ENCODE measurements around the gene NFKB1. TPM values are rescaled to one million over a fixed set of nuclear protein-coding genes. Genes with fewer than 3 reads are reported as not detected.
A peak's percentile ranks its signal among the peaks of the same experiment; 100 is the strongest.

NFKB1 gene
- total RNA-seq, 1 donor from 2014 or later = 18.8 TPM

DNA sequence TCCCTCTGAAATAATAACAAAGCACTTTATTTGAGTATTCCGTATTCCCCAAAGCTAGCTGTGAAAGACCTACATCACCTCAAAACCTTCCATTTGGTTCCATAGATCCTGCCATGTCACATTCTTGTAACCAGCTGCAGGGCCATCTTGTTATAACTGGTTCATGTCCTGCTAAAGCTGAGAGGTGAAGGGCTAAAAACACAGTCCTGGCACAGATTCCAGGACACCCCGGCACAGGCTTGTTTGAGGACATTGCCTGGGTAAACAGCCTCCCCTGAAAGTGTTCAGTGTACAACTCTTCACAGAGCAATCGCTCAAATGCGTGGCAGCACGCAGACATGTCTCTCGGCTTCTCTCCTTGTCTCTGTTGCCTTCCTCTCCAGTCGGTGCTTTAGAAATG lies 130.5 kb downstream of the NFKB1 start:
- Histone ChIP-seq H3K9me3 (ENCODE audit: control insufficient read depth in 3 of 3, low read length in 3 of 3) (no peaks in the 10 kb centered on the region), H3K27ac (ENCODE audit: low read depth, low read length) (no peak overlapping the region), H3K27me3 (ENCODE audit: control insufficient read depth in 3 of 3, insufficient read depth in 3 of 3, low read length in 3 of 3) (no peaks in the 10 kb centered on the region), H3K9ac (ENCODE audit: low read depth in 1 of 3, low read length in 3 of 3) (no peak overlapping the region), H3K4me3 (ENCODE audit: low read length in 3 of 3) (no peak overlapping the region), H3K4me1 (ENCODE audit: control insufficient read depth in 3 of 3, insufficient read depth in 3 of 3, low read length in 3 of 3) (no peaks in the 10 kb centered on the region), H3K36me3 (ENCODE audit: control insufficient read depth in 3 of 3, insufficient read depth in 3 of 3, low read length in 3 of 3) (peaks cover 7 to 19% (median 12%) of the 10 kb centered on the region in 3 donors)

DNA sequence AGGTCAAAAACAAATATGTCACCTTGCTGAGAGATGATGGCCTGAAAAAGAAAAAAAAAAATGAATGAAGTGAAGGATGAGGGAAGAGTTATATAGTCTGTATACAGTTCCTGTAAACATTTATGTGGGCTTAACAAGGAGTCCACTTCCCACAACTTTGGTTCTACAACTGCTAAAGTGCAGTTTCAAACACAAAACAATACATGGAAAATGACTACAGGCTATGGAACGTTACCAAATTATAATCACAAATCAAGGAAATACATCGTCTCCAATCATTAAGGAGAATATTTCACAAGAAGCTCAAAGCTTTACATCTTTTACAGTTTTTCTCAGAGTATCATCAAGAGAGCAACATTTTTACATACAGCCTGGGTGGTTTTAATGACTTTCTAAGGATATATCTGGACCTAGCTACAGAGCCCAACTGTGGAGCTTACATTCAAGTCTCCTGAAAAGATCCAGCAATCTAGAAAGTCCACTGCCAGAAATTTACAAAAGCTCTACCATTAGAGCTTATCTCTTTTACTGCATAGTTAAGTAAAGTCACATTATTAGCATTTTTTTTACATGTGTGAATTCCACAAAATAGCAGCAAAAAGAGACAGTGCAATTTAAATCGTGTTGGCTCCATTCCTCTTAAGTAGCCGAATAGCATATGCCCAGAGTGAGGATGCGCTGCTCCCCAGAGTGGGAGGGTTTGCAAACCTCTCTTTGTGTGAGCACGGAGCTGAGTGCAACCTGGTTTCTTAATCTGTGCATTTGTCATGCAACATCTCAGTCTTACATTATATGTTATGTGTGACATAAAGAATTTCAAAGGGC lies 131.3 kb downstream of the NFKB1 start:
- Histone ChIP-seq H3K4me3 (ENCODE audit: low read length in 3 of 3) (no peak overlapping the region), H3K4me1 (ENCODE audit: control insufficient read depth in 3 of 3, insufficient read depth in 3 of 3, low read length in 3 of 3) (no peaks in the 10 kb centered on the region), H3K9ac (ENCODE audit: low read depth in 1 of 3, low read length in 3 of 3) (no peak overlapping the region), H3K27ac (ENCODE audit: low read depth, low read length) (no peak overlapping the region), H3K27me3 (ENCODE audit: control insufficient read depth in 3 of 3, insufficient read depth in 3 of 3, low read length in 3 of 3) (no peaks in the 10 kb centered on the region), H3K36me3 (ENCODE audit: control insufficient read depth in 3 of 3, insufficient read depth in 3 of 3, low read length in 3 of 3) (peaks cover 7 to 19% (median 16%) of the 10 kb centered on the region in 3 donors), H3K9me3 (ENCODE audit: control insufficient read depth in 3 of 3, low read length in 3 of 3) (no peaks in the 10 kb centered on the region)

- Histone ChIP-seq H3K4me1 (ENCODE audit: control insufficient read depth in 3 of 3, insufficient read depth in 3 of 3, low read length in 3 of 3) (no peaks in the 10 kb centered on the region), H3K27me3 (ENCODE audit: control insufficient read depth in 3 of 3, insufficient read depth in 3 of 3, low read length in 3 of 3) (no peaks in the 10 kb centered on the region), H3K9me3 (ENCODE audit: control insufficient read depth in 3 of 3, low read length in 3 of 3) (no peaks in the 10 kb centered on the region), H3K9ac (ENCODE audit: low read depth in 1 of 3, low read length in 3 of 3) (no peak overlapping the region), H3K27ac (ENCODE audit: low read depth, low read length) (no peak overlapping the region), H3K36me3 (ENCODE audit: control insufficient read depth in 3 of 3, insufficient read depth in 3 of 3, low read length in 3 of 3) (peaks cover 7 to 19% (median 19%) of the 10 kb centered on the region in 3 donors), H3K4me3 (ENCODE audit: low read length in 3 of 3) (no peak overlapping the region)
These were observed 131.9 kb downstream of the NFKB1 start for GRCh38 chr4:102633100-102633499.

DNA sequence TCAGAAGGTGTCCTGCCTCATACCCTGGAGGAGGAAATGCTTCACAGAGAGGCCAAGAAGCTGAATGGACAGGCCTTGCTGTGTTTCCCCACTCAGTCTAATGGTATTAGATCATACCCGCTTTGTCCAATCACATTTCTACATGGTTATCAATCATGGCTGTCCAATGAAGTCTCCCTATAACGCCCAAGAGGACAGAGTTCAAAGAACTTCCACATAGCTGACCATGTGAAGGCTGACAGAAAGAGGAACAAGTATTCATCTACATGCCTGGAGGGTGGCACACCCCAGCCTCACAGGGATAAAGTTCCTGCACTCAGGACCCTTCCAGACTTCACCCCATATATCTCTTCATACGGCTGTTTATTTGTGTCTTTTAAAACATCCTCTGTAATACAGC lies 136.2 kb downstream of the NFKB1 start:
- H3K36me3 ChIP-seq (ENCODE audit: control insufficient read depth in 3 of 3, insufficient read depth in 3 of 3, low read length in 3 of 3) = peaks cover 11 to 23% (median 21%) of the 10 kb centered on the region in 3 donors
- H3K27me3 ChIP-seq (ENCODE audit: control insufficient read depth in 3 of 3, insufficient read depth in 3 of 3, low read length in 3 of 3) = no peaks in the 10 kb centered on the region
- H3K9me3 ChIP-seq (ENCODE audit: control insufficient read depth in 3 of 3, low read length in 3 of 3) = no peaks in the 10 kb centered on the region
- H3K4me1 ChIP-seq (ENCODE audit: control insufficient read depth in 3 of 3, insufficient read depth in 3 of 3, low read length in 3 of 3) = no peaks in the 10 kb centered on the region
- H3K9ac ChIP-seq (ENCODE audit: low read depth in 1 of 3, low read length in 3 of 3) = no peak overlapping the region
- no peak overlapping the region for H3K4me3 ChIP-seq (ENCODE audit: low read length in 3 of 3)
- H3K27ac ChIP-seq (ENCODE audit: low read depth, low read length) = no peak overlapping the region

DNA sequence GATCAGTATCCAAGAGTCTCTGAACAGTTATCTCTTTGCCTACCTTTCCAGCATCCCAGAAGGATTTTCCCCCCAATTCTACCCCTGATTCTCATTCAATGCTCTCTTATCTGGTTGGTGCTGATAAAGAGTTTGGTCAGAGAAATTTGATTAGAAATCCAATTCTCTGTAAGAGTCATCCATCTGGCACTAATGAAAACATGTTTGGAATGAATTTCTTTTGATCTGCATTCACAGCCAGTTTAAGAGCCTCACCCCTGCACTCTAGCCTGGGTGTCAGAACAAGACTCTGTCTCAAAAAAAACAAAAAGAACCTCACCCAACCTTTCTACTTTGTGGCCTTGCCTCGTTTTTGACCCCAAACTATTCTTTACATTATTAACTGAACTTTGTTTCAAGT lies 137.5 kb downstream of the NFKB1 start:
- peaks cover 11 to 21% (median 20%) of the 10 kb centered on the region in 3 donors for H3K36me3 ChIP-seq (ENCODE audit: control insufficient read depth in 3 of 3, insufficient read depth in 3 of 3, low read length in 3 of 3)
- H3K4me1 ChIP-seq (ENCODE audit: control insufficient read depth in 3 of 3, insufficient read depth in 3 of 3, low read length in 3 of 3) = no peaks in the 10 kb centered on the region
- no peaks in the 10 kb centered on the region for H3K27me3 ChIP-seq (ENCODE audit: control insufficient read depth in 3 of 3, insufficient read depth in 3 of 3, low read length in 3 of 3)
- H3K27ac ChIP-seq (ENCODE audit: low read depth, low read length) = no peak overlapping the region
- no peak overlapping the region for H3K4me3 ChIP-seq (ENCODE audit: low read length in 3 of 3)
- no peak overlapping the region for H3K9ac ChIP-seq (ENCODE audit: low read depth in 1 of 3, low read length in 3 of 3)
- no peaks in the 10 kb centered on the region for H3K9me3 ChIP-seq (ENCODE audit: control insufficient read depth in 3 of 3, low read length in 3 of 3)

- no peaks in the 10 kb centered on the region for H3K27me3 ChIP-seq (ENCODE audit: control insufficient read depth in 3 of 3, insufficient read depth in 3 of 3, low read length in 3 of 3)
- peaks cover 9 to 18% (median 15%) of the 10 kb centered on the region in 3 donors for H3K36me3 ChIP-seq (ENCODE audit: control insufficient read depth in 3 of 3, insufficient read depth in 3 of 3, low read length in 3 of 3)
- H3K27ac ChIP-seq (ENCODE audit: low read depth, low read length) = no peak overlapping the region
- no peaks in the 10 kb centered on the region for H3K9me3 ChIP-seq (ENCODE audit: control insufficient read depth in 3 of 3, low read length in 3 of 3)
- H3K4me1 ChIP-seq (ENCODE audit: control insufficient read depth in 3 of 3, insufficient read depth in 3 of 3, low read length in 3 of 3) = no peaks in the 10 kb centered on the region
- no peak overlapping the region for H3K9ac ChIP-seq (ENCODE audit: low read depth in 1 of 3, low read length in 3 of 3)
- no peak overlapping the region for H3K4me3 ChIP-seq (ENCODE audit: low read length in 3 of 3)
These were observed 138.4 kb downstream of the NFKB1 start for GRCh38 chr4:102639598-102639997.

DNA sequence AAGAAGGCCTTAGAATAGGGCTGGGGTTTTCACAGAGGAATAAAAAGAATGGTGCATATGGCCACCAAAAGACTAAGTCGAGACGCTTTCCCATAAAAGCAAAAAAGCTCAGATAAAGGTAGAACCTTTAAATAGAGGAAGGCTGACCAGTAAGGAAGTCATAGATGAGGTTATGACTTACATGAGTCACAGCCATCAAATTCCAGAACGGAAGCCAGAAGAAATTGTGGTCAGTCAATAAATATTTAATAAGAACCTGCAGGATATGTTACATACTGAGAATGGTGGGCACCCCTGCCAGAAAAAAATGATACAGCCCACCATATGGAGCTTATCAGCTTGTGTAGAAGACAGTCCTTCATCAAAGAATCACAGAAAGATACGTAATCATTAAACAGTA lies 139.5 kb downstream of the NFKB1 start:
- no peak overlapping the region for H3K4me3 ChIP-seq (ENCODE audit: low read length in 3 of 3)
- no peaks in the 10 kb centered on the region for H3K27me3 ChIP-seq (ENCODE audit: control insufficient read depth in 3 of 3, insufficient read depth in 3 of 3, low read length in 3 of 3)
- H3K27ac ChIP-seq (ENCODE audit: low read depth, low read length) = no peak overlapping the region
- H3K36me3 ChIP-seq (ENCODE audit: control insufficient read depth in 3 of 3, insufficient read depth in 3 of 3, low read length in 3 of 3) = peaks cover 5 to 17% (median 12%) of the 10 kb centered on the region in 3 donors
- no peak overlapping the region for H3K9ac ChIP-seq (ENCODE audit: low read depth in 1 of 3, low read length in 3 of 3)
- H3K9me3 ChIP-seq (ENCODE audit: control insufficient read depth in 3 of 3, low read length in 3 of 3) = no peaks in the 10 kb centered on the region
- H3K4me1 ChIP-seq (ENCODE audit: control insufficient read depth in 3 of 3, insufficient read depth in 3 of 3, low read length in 3 of 3) = no peaks in the 10 kb centered on the region

DNA sequence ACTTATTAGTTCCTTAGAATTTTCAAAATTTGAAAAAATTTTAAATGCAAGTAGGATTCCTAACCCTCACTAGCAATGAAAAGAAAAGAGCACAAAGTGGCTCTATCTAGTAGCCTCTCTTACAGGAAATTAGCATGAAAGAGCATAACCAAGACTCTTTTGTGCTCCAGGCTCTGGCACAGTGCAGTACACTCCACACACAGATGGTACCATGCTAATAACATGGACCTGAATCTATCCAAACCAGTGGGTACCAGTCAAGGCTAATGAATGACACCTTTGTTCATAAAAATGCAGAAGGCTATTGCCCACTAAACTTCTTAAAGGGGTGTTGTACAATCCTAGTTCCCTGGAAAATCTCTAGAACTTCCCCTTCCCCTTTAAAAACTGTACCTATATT lies 140.6 kb downstream of the NFKB1 start:
- Histone ChIP-seq H3K27me3 (ENCODE audit: control insufficient read depth in 3 of 3, insufficient read depth in 3 of 3, low read length in 3 of 3) (no peaks in the 10 kb centered on the region), H3K9ac (ENCODE audit: low read depth in 1 of 3, low read length in 3 of 3) (no peak overlapping the region), H3K27ac (ENCODE audit: low read depth, low read length) (peak overlapping the region; percentile 45), H3K4me3 (ENCODE audit: low read length in 3 of 3) (no peak overlapping the region), H3K9me3 (ENCODE audit: control insufficient read depth in 3 of 3, low read length in 3 of 3) (no peaks in the 10 kb centered on the region), H3K4me1 (ENCODE audit: control insufficient read depth in 3 of 3, insufficient read depth in 3 of 3, low read length in 3 of 3) (no peaks in the 10 kb centered on the region), H3K36me3 (ENCODE audit: control insufficient read depth in 3 of 3, insufficient read depth in 3 of 3, low read length in 3 of 3) (peaks cover 5 to 17% (median 10%) of the 10 kb centered on the region in 3 donors)

DNA sequence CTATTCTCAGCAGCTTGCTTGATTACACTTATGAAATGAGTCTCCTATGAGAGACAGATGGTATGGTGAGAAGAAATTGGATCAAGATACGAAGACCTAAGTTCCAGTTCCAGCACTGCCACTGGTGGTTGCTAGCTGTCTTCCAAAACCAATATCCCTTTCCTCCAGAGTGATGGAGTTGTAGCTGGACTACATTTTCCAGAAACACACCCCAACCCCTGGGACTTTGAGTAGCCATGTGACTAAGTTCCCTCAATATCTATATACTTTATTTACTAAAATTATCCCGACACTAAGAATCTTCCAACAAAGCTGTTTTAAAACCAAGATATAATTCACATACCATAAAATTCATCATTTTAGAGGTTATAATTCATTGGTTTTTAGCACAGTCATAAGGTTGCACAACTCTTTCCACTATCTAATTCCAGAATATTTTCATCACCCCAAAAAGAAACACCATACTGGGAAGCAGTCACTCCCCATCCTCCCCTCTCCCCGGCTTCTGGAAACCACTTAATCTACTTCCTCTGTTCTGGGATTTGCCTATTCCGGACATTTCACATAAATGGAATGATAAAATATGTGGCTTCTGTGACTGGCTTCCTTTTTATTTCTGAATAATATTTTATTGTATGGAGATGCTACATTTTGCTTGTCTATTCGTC lies 141.6 kb downstream of the NFKB1 start:
- Histone ChIP-seq H3K36me3 (ENCODE audit: control insufficient read depth in 3 of 3, insufficient read depth in 3 of 3, low read length in 3 of 3) (peaks cover 5 to 12% (median 10%) of the 10 kb centered on the region in 3 donors), H3K27ac (ENCODE audit: low read depth, low read length) (peak overlapping the region; percentile 45), H3K9me3 (ENCODE audit: control insufficient read depth in 3 of 3, low read length in 3 of 3) (no peaks in the 10 kb centered on the region), H3K4me1 (ENCODE audit: control insufficient read depth in 3 of 3, insufficient read depth in 3 of 3, low read length in 3 of 3) (no peaks in the 10 kb centered on the region), H3K27me3 (ENCODE audit: control insufficient read depth in 3 of 3, insufficient read depth in 3 of 3, low read length in 3 of 3) (no peaks in the 10 kb centered on the region), H3K4me3 (ENCODE audit: low read length in 3 of 3) (peak overlapping the region in 1 of 3 donors; percentile 14), H3K9ac (ENCODE audit: low read depth in 1 of 3, low read length in 3 of 3) (no peak overlapping the region)

- H3K4me1 ChIP-seq (ENCODE audit: control insufficient read depth in 3 of 3, insufficient read depth in 3 of 3, low read length in 3 of 3) = no peaks in the 10 kb centered on the region
- no peak overlapping the region for H3K4me3 ChIP-seq (ENCODE audit: low read length in 3 of 3)
- H3K9me3 ChIP-seq (ENCODE audit: control insufficient read depth in 3 of 3, low read length in 3 of 3) = no peaks in the 10 kb centered on the region
- H3K36me3 ChIP-seq (ENCODE audit: control insufficient read depth in 3 of 3, insufficient read depth in 3 of 3, low read length in 3 of 3) = peaks cover 0 to 17% (median 9%) of the 10 kb centered on the region in 3 donors
- H3K27ac ChIP-seq (ENCODE audit: low read depth, low read length) = no peak overlapping the region
- no peak overlapping the region for H3K9ac ChIP-seq (ENCODE audit: low read depth in 1 of 3, low read length in 3 of 3)
- H3K27me3 ChIP-seq (ENCODE audit: control insufficient read depth in 3 of 3, insufficient read depth in 3 of 3, low read length in 3 of 3) = no peaks in the 10 kb centered on the region
These were observed 146.0 kb downstream of the NFKB1 start for GRCh38 chr4:102647117-102647516.

All from skeletal muscle tissue (tissue), 4 donors.